ENCODE data around the gene MRPL49. TPM values are rescaled to one million over a fixed set of nuclear protein-coding genes. Genes with fewer than 3 reads are reported as not detected.

The MRPL49 gene
- total and polyA plus RNA-seq, 2 donors (not counting 1 experiment from before 2014, with no cell fraction given): 39.6 to 48.5 TPM

GRCh38 chr11:65111744-65112545 is 10.2 kb upstream of the MRPL49 start, which contains the start of gene TM7SF2:
TM7SF2 (plus strand) TSS chr11:65111872; CDS start chr11:65112016, 144 bp downstream.
- peak within 1 kb of the TSS; percentile 16 to 92 (median 68) for H3K4me3 ChIP-seq (ENCODE audit: control extremely low read depth in 1 of 5, extremely low read depth in 1 of 5, insufficient read depth in 1 of 5, low read depth in 2 of 5, low read length in 4 of 5)
- Mint-ChIP-seq H3K27ac (peak within 1 kb of the TSS; percentile 84), H3K4me1 (peaks cover 52% of the 10 kb centered on the region), H3K4me3 (peak within 1 kb of the TSS; percentile 89), H3K27me3 (no peaks in the 10 kb centered on the region), H3K9me3 (ENCODE audit: insufficient read depth) (no peaks in the 10 kb centered on the region)
- peaks cover 50% of the 10 kb centered on the region for H3K79me2 ChIP-seq (ENCODE audit: control insufficient read depth, insufficient read depth, low read length)
- H3K9me3 ChIP-seq (ENCODE audit: control extremely low read depth in 1 of 3, control insufficient read depth in 2 of 3, insufficient read depth in 1 of 3, low read length in 2 of 3): no peaks in the 10 kb centered on the region
- peaks cover 0 to 35% of the 10 kb centered on the region in 2 experiments for H3K36me3 ChIP-seq (replicated peaks in 1 of 2; ENCODE audit: control extremely low read depth in 1 of 2, control insufficient read depth in 1 of 2, extremely low read depth in 1 of 2, insufficient read depth in 2 of 2, low read length in 1 of 2)
- peak within 1 kb of the TSS; percentile 64 for H2AFZ ChIP-seq (ENCODE audit: insufficient read depth, low read depth, low read length, poor library complexity, severe bottlenecking)
- peak within 1 kb of the TSS; percentile 44 to 54 for H3K27ac ChIP-seq (ENCODE audit: low read length in 2 of 2)
- TF ChIP-seq EZH2 (IDR thresholded peaks at IDR 0.05; ENCODE audit: borderline replicate concordance, insufficient read depth, low read depth, low read length, poor library complexity, severe bottlenecking): no peak
- no peak for TF ChIP-seq CTCF (IDR thresholded peaks at IDR 0.05)
- CTCF ChIA-PET: interaction anchor here (0.5 to 7.7 kb wide), 27 partner anchors 8 to 340 kb away, joined by 3 to 118 read pairs (median 4); partner anchors contain the start of genes ARL2, CAPN1, CDCA5 and FAU
- H3K9ac ChIP-seq (ENCODE audit: low read length): peak within 1 kb of the TSS; percentile 80
- ATAC-seq (ENCODE audit: low read depth) (peak; percentile 81), DNase-seq (peak; percentile 94)
- intact Hi-C loops (cut with micrococcal nuclease): loop anchor here (1.0 to 10.0 kb wide), 8 partner anchors 16 to 503 kb away; partner anchors contain the start of genes ATG2A, CDC42BPG, CDC42EP2 and MAP3K11
- H3K4me2 ChIP-seq (replicated peaks; ENCODE audit: low read depth, low read length, poor library complexity, severe bottlenecking): peak within 1 kb of the TSS; percentile 99
- under 1% methylated on average over 62 of the region's 64 CpGs for WGBS (ENCODE audit: insufficient coverage)
- no peaks in the 10 kb centered on the region for H3K27me3 ChIP-seq (replicated peaks in 1 of 4; ENCODE audit: control extremely low read depth in 1 of 4, control insufficient read depth in 3 of 4, insufficient read depth in 4 of 4, low read length in 3 of 4)
- POLR2A ChIA-PET: interaction anchor here (0.6 to 3.6 kb wide), 12 partner anchors 10 to 396 kb away, joined by 3 to 27 read pairs (median 7); partner anchors contain the start of genes ARL2, CAPN1, DPF2 and FAU
- H4K20me1 ChIP-seq (ENCODE audit: control insufficient read depth, insufficient read depth, low read length, poor library complexity, severe bottlenecking): peaks cover 46% of the 10 kb centered on the region
- H3K4me1 ChIP-seq (ENCODE audit: control insufficient read depth in 2 of 2, insufficient read depth in 2 of 2, low read length in 2 of 2): peaks cover 29 to 52% of the 10 kb centered on the region in 2 donors

All from B cell (primary cell).